HepG2 (cell line): Measurements from ENCODE around the gene FKBP1C. TPM values are rescaled to one million over a fixed set of nuclear protein-coding genes. Genes with fewer than 3 reads are reported as not detected.

Source experiments
- ATAC-seq: fragments of 200-7000 bp; cut with Tn5 transposase; 3 replicates; pipeline ENCODE4 v1.9.1; 2020; ENCODE audit warnings: mild to moderate bottlenecking, moderate library complexity
- BruUV-seq: library from RNA; stranded (reverse); fragments of 400-500 nt; replicated peaks from 2 replicates; lab custom pipeline; 2021; lab: Mats Ljungman, UMichigan
- CTCF ChIA-PET: fragments of 300-600 bp; formaldehyde crosslinking; extraction: SDS; loops from one replicate; lab custom pipeline; 2021; ENCODE audit warnings: low total read pairs, inconsistent platforms, low intra/inter-chr PET ratio; lab: Yijun Ruan, JAX
- POLR2A ChIA-PET: fragments of 350-600 bp; sonication (Branson Sonifier 250); formaldehyde crosslinking; loops from one replicate; lab custom pipeline; 2020; ENCODE audit warnings: antibody characterized with exemption, inconsistent platforms; lab: Yijun Ruan, JAX
- DNase-seq: peaks from one replicate; pipeline ENCODE4 v3.0.0-alpha.2; 2015; ENCODE audit warnings: low spot score
- FAIRE-seq: peaks from 3 replicates; lab custom pipeline; 2011; peaks lifted over from hg19 to GRCh38; lab: Jason Lieb, UNC
- H2AFZ ChIP-seq: one replicate; pipeline ENCODE4 v1.6.1; 2011; ENCODE audit warnings: low read length, inconsistent platforms
- H3K27ac ChIP-seq: fragments of 300-600 bp; 3 replicates; pipeline ENCODE4 v1.8.0; 2011; ENCODE audit warnings: mixed run types, mild to moderate bottlenecking, mixed read lengths, low read length, inconsistent platforms; ENCODE audit not compliant: insufficient read depth; ENCODE audit errors: extremely low read length
- H3K27me3 ChIP-seq, 2 experiments: fragments of 200-600 bp in 1 of 2; 2 replicates in 1 of 2; 3 replicates in 1 of 2; pipeline versions ENCODE4 v1.6.0 to v1.8.0; 2011; ENCODE audit warnings: low read length in 2 of 2, mild to moderate bottlenecking in 2 of 2, moderate library complexity in 2 of 2, inconsistent platforms in 1 of 2; ENCODE audit not compliant: insufficient read depth in 2 of 2, control insufficient read depth in 1 of 2
- H3K36me3 ChIP-seq, 2 experiments: fragments of 200-600 bp in 1 of 2; replicated peaks in 1 of 2; 2 replicates in 1 of 2; 3 replicates in 1 of 2; pipeline versions ENCODE4 v1.5.1 to v1.8.0; 2011; ENCODE audit warnings: low read length in 2 of 2, inconsistent platforms in 1 of 2; ENCODE audit not compliant: insufficient read depth in 2 of 2, control insufficient read depth in 1 of 2
- H3K4me1 ChIP-seq: 2 replicates; pipeline ENCODE4 v1.5.1; 2012; ENCODE audit warnings: low read length, inconsistent platforms; ENCODE audit not compliant: insufficient read depth
- H3K4me2 ChIP-seq: 2 replicates; pipeline ENCODE4 v1.6.0; 2011; ENCODE audit warnings: low read depth, low read length, inconsistent platforms
- H3K4me3 ChIP-seq, 3 experiments: fragments of 200-600 bp in 1 of 3; sonication (generic), shearing (Covaris generic) in 1 of 3; replicated peaks in 1 of 3; 2 replicates each; pipeline ENCODE4 v1.5.1; 2011 to 2016; ENCODE audit warnings: low read length in 3 of 3, inconsistent platforms in 2 of 3, low read depth in 2 of 3, mild to moderate bottlenecking in 2 of 3, control low read depth in 1 of 3, mixed read lengths in 1 of 3; ENCODE audit not compliant: insufficient read depth in 1 of 3
- H3K79me2 ChIP-seq: one replicate; pipeline ENCODE4 v1.6.1; 2011; ENCODE audit warnings: low read length, inconsistent platforms; ENCODE audit not compliant: insufficient read depth
- H3K9ac ChIP-seq: 2 replicates; pipeline ENCODE4 v1.6.0; 2011; ENCODE audit warnings: mild to moderate bottlenecking, low read depth, low read length, inconsistent platforms; ENCODE audit not compliant: insufficient read depth
- H3K9me3 ChIP-seq: 2 replicates; pipeline ENCODE4 v1.5.1; 2012; ENCODE audit warnings: mild to moderate bottlenecking, low read length
- H4K20me1 ChIP-seq: 2 replicates; pipeline ENCODE4 v1.6.0; 2011; ENCODE audit warnings: inconsistent platforms, mild to moderate bottlenecking, low read length, moderate library complexity; ENCODE audit not compliant: insufficient read depth
- CHD2 ChIP-seq: IDR thresholded peaks from 2 replicates; pipeline ENCODE4 v1.6.1; 2011; ENCODE audit warnings: low read depth, low read length, improper control_type of control experiment
- CREM ChIP-seq, 2 experiments: sonication (generic) in 1 of 2; formaldehyde crosslinking in 1 of 2; IDR thresholded peaks; 2 replicates each; pipeline versions ENCODE4 v1.4.0 to v1.6.1; 2016 to 2020; ENCODE audit warnings: antibody characterized with exemption in 1 of 2, mild to moderate bottlenecking in 1 of 2, missing genetic modification reagents in 1 of 2
- EZH2 ChIP-seq: conservative IDR thresholded peaks from 2 replicates; pipeline ENCODE4 v1.6.1; 2012; ENCODE audit warnings: mild to moderate bottlenecking, low read depth, low read length, moderate library complexity
- FOXJ3 ChIP-seq: sonication (generic); formaldehyde crosslinking; IDR thresholded peaks from 2 replicates; pipeline ENCODE4 v1.4.0; 2020; ENCODE audit warnings: missing genetic modification reagents, mild to moderate bottlenecking, borderline replicate concordance
- FOXM1 ChIP-seq: sonication (generic); formaldehyde crosslinking; IDR thresholded peaks from 2 replicates; pipeline ENCODE4 v1.5.0; 2020; ENCODE audit warnings: missing genetic modification reagents
- JUNB ChIP-seq: sonication (generic); formaldehyde crosslinking; IDR thresholded peaks from 2 replicates; pipeline ENCODE4 v1.8.0; 2022; ENCODE audit warnings: missing genetic modification reagents, mild to moderate bottlenecking, borderline replicate concordance
- MED13 ChIP-seq: sonication (generic); formaldehyde crosslinking; IDR thresholded peaks from 2 replicates; pipeline ENCODE4 v1.5.0; 2020; ENCODE audit warnings: missing genetic modification reagents
- MIXL1 ChIP-seq: IDR thresholded peaks from 2 replicates; pipeline ENCODE4 v1.6.1; 2016
- PRDM15 ChIP-seq: sonication (generic); formaldehyde crosslinking; IDR thresholded peaks from 2 replicates; pipeline ENCODE4 v1.4.0; 2020; ENCODE audit warnings: missing genetic modification reagents
- SP5 ChIP-seq: IDR thresholded peaks from 2 replicates; pipeline ENCODE4 v1.6.1; 2016; ENCODE audit warnings: low read depth, borderline replicate concordance
- TFDP1 ChIP-seq: IDR thresholded peaks from 2 replicates; pipeline ENCODE4 v1.6.1; 2016; ENCODE audit warnings: missing compliant biosample characterization, missing genetic modification reagents, borderline replicate concordance
- ZKSCAN8 ChIP-seq: IDR thresholded peaks from 2 replicates; pipeline ENCODE4 v1.6.1; 2016; ENCODE audit warnings: borderline replicate concordance, missing genetic modification reagents, missing compliant biosample characterization
- ZMAT3 ChIP-seq: sonication (generic); formaldehyde crosslinking; conservative IDR thresholded peaks from 2 replicates; pipeline ENCODE4 v1.7.0; 2021; ENCODE audit warnings: missing genetic modification reagents
- ZNF362 ChIP-seq: sonication (generic); formaldehyde crosslinking; IDR thresholded peaks from 2 replicates; pipeline ENCODE4 v1.4.0; 2020; ENCODE audit warnings: missing genetic modification reagents, mild to moderate bottlenecking, borderline replicate concordance
- in situ Hi-C: cut with HindIII; loops from 2 replicates; pipeline ENCODE4 v1.10.0; 2017; ENCODE audit warnings: low pct_unique_long_range_greater_than_20kb; ENCODE audit not compliant: extremely low pct_ligation_motif_present
- intact Hi-C: fragments of 100-400 bp; cut with micrococcal nuclease; formaldehyde crosslinking; loops from one replicate; pipeline ENCODE4 v1.10.0; 2022; ENCODE audit not compliant: unreplicated experiment
- polyA plus RNA-seq, 8 experiments: library from polyadenylated mRNA; depleted of rRNA in 3 of 8; stranded (reverse) in 7 of 8; unstranded in 1 of 8; fragments of >200 nt; fragmentation: Illumina TruSeq in 4 of 8; extraction: Trizol in 4 of 8; gene quantifications; 2 replicates each; pipeline versions ENCODE4 v1.2.1 to v1.2.3, GENCODE V29; 2011 to 2016; ENCODE audit warnings: low read depth in 4 of 8, missing spikeins in 1 of 8, mixed read lengths in 1 of 8; ENCODE audit not compliant: insufficient read depth in 1 of 8
- total RNA-seq, 5 experiments: library from RNA; depleted of rRNA; stranded (reverse); fragments of >200 nt; fragmentation: Illumina TruSeq; extraction: Trizol; gene quantifications; 2 replicates each; pipeline ENCODE4 v1.2.3, GENCODE V29; 2016; ENCODE audit warnings: low read depth in 1 of 5

Gene FKBP1C
- total and polyA plus RNA-seq, 2 of the 13 experiments (the other 11 are each of a cell fraction or from before 2014, with no cell fraction given): 0.64 to 3.2 TPM

DNA sequence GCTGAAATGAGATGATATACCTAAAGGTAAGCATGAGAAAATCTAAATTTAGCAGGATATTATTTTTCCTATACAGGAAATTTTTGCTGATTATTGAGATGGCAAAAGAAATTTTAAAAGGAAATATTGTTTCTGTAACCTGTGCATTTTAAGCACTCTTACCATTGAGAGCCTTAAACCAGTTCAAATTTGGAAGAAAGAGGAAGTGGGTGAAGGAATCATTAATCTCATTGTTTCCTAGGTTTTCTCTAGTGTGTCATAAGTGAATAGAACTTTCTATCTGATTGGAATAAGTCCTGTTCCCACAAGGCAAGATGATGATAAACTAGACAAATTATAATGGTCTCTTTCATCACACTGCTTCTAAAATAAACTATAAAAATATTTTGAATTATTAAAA lies 22.4 kb upstream of the FKBP1C start:
- Histone ChIP-seq H3K27me3 (no peaks in the 10 kb centered on the region), H3K4me3 (no peak overlapping the region), H3K79me2 (no peaks in the 10 kb centered on the region), H3K9me3 (no peaks in the 10 kb centered on the region), H3K4me2 (no peak overlapping the region), H3K9ac (no peak overlapping the region), H3K27ac (no peak overlapping the region), H3K36me3 (no peaks in the 10 kb centered on the region), H3K4me1 (no peaks in the 10 kb centered on the region), H2AFZ (no peak overlapping the region), H4K20me1 (no peaks in the 10 kb centered on the region)
- DNase-seq (no peak), FAIRE-seq (no peak), ATAC-seq (no peak)
- ChIA-PET CTCF (no interaction called here), POLR2A (no interaction called here)
- BruUV-seq: no TSS peak
- in situ Hi-C loops: no loop called here
- intact Hi-C loops: no loop called here
- no peak for TF ChIP-seq PRDM15 (CRISPR knock-in tag)
- no peak for TF ChIP-seq FOXM1 (CRISPR knock-in tag)
- no peak for TF ChIP-seq TFDP1 (CRISPR knock-in tag)
- TF ChIP-seq ZKSCAN8 (CRISPR knock-in tag): no peak
- TF ChIP-seq MED13 (CRISPR knock-in tag): no peak
- no peak for TF ChIP-seq FOXJ3 (CRISPR knock-in tag)
- TF ChIP-seq CREM (IDR thresholded peaks at IDR 0.05): no peak
- TF ChIP-seq CREM (CRISPR knock-in tag; IDR thresholded peaks at IDR 0.05): no peak
- TF ChIP-seq CHD2: no peak
- no peak for TF ChIP-seq SP5 (CRISPR knock-in tag)
- no peak for TF ChIP-seq JUNB (CRISPR knock-in tag)
- no peak for TF ChIP-seq ZNF362 (CRISPR knock-in tag)
- TF ChIP-seq MIXL1 (CRISPR knock-in tag): no peak
- TF ChIP-seq EZH2: no peak
- no peak for TF ChIP-seq ZMAT3
